HS-27A (cell line): ENCODE results near the gene FXR1.
"Not testable (repeated sequence)": the region's sequence is repeated elsewhere in the genome, so short reads cannot be mapped to it uniquely, and the experiment has no call there.

ENCODE experiments used
- DNase-seq: peaks from one replicate; pipeline ENCODE4 v3.0.0-alpha.2; 2012; ENCODE audit warnings: low read depth, missing footprints

Gene FXR1

DNA sequence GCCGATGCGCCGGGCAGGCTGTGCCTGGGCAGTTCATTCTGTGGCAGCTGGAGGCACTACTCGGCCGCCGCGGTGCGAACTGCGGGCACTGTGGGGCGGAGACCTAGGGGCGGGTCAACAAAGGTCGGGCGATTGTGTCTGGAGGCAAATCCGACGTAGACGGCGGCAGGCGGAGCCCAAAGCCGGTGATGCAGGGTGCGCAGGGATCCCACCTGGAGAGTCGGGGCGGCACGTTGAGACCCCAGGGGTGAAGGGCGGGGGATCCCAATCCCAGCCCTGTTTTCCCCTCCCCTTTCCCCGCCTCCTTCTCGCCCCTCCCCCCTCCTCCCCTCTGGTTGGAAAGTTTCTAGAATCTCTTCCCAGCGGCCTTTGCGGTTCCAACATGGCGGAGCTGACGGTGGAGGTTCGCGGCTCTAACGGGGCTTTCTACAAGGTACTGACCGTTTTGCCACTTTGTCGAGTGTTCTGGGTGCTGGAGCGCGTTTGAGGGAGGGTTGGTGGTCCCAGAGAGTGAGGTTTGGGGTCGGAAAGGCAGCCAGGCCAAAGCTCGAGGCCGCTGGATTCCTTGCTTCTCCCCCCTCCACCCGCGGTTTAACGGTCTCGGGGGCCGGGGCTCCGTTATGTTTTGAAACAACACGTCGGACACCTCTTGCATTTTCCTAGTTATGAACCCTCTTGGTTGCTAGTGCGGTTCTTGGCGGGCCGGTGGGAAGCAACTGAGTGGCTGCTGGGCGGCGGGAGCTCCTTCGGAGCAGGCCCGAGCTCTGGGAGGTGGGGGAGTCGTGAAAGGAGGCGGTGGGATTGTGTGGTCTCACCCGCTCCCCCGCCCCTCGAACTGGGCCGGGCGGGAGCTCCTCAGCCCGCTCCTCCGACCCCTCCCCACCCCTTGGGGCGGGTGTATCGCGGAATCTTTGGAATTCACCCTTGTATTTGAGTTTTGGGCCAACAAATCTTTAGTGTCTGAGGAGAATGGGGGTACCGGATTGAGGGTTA lies at the start of gene FXR1:
Gene FXR1, plus strand, starts transcription at position 367 of the 993 bp plus-strand sequence. Its CDS starts 16 bp downstream, at position 383.
- peak; percentile 59 for DNase-seq

DNA sequence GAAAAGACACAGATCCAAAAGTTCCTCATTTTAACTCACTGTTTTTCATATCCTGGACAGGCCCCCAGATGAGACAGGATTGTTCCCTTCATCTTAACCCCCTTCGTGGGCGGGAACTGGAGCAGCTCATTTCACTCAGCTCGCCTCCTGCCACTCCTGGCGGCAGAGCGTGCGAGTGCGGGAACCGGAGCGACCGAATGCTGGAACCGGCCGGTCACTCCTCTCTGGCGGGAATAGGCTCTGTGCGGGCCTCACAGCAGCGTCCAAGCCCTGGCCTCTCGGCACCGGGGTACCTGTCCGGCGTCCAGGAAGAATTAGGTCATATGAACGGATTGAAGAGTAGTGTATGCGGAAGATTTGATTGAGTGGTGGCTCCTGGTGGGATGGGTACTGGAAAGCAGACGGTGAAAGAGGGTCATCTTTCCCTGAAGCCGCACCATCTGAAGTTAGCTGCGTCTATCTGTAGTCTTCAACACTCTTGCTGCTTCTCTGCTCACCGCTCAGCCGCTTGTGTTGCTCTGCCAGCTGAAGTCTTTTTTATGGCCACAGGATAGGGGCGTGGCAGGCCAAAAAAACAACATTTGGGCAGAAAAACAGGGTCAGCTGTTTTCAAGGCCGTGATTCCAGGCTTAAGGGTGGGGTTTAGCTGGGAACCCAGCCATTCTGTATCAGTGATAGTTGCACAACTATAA lies 42.3 kb upstream of the FXR1 start:
- DNase-seq, result no peak

DNA sequence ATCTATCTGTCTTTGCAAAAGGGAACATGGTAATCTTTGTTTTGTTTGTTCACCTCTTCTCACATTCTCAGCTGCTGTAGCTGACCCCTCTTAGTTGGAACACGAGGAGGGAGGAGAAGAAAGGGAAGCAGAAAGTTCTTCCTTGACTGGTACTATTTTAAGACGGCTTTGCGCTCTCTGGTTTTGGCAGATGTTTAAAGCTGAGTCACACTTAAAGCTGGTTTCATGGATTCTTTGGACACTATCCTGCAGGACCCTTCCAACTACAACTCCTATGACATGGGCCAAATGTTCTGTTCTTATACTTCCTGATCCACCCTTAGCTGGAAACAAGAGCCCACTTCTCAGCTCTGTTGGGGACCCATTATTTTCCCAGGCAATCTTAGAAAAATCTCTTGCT lies 40.6 kb upstream of the FXR1 start:
- no peak for DNase-seq

DNA sequence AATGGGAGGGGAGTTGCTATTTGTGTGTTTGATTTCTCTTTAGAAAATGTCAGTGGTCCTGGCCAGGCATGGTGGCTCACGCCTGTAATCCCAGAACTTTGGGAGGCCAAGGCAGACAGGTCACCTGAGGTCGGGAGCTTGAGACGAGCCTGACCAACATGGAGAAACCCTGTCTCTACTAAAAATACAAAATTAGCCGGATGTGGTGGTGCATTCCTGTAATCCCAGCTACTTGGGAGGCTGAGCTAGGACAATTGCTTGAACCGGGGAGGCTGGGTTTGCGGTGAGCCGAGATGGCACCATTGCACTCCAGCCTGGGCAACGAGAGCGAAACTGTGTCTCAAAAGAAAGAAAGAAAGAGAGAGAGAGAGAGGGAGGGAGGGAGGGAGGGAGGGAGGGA lies 40.0 kb upstream of the FXR1 start:
- not testable (repeated sequence) for DNase-seq

DNA sequence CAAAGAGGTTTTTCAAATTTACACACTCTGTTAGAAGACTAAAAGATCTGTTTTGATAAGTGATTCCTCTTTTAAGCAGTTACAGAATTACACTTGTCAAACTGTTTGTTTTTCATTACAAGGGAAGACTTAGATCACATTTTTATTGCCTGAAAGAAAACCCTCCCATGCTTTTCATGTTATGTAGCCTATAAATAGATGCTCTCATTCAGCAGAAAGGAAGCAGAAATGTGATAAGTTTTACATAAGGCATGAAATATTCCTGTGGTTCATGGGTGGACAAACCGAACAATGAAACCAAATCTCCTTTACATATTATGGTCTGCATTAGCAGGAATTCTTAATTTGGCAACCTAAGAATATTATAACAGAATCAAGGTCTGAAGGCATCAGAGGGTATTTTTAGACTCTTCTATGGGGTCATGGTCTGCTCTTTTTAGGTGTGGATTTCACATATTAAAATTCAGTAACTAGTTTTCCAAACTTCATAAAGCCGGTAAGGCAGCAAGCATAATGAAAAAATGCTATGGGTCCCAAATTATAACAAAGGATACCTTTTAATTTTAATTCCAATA lies 37.3 kb upstream of the FXR1 start:
- DNase-seq, result no peak

DNA sequence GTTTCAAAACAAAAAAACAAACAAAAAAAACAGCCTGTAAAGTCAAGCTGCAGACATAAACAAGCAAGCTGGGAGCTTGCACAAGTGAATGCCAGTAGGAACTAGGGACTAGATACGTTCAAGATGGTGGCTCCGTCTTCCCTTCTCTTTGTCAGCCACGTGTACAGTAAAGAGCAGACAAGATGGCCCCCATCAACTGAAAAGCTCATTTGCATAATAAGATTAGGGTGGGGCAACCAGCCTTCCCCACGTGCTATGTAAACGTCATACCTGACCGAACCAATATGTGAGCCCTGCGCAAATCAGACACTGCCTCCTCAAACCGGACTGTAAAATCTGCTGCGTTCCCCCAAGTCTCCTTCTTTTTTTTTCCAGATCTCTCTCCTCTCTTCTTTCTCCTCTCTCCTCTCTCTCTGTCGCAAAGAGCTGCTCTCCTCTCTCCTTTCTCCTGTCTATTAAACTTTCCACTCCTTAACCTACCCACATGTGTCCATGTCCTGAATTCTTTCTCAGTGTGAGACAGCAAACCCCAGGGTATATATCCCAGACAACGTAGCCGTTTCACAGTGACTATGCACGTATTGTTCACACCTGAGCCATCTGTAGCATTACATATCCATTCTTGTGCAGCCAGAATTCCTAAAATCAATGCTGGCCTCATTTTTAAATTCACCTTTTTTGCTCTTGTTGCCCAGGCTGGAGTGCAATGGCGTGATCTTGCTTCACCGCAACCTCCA lies 31.2 kb upstream of the FXR1 start:
- DNase-seq, result peak; percentile 29

DNA sequence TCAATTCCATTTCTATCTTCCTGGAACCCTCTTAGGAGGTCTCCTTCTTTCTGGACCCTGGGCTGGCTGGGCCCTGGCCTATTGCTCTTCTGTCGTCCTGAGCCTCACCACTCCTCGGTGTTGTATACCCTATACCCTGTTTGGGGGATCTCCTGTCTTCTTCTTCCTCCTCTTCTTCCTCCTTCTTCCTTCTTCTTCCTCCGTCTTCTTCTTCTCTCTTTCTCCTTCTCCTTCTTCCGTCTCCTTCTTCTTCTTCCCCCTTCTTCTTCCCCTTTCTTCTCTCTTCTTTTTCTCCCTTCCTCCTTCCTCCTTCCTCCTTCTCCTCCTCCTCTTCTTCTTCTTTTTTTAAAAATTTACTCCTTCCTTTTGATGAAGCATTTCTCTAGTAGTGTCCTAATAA lies 30.4 kb upstream of the FXR1 start:
- no peak for DNase-seq

DNA sequence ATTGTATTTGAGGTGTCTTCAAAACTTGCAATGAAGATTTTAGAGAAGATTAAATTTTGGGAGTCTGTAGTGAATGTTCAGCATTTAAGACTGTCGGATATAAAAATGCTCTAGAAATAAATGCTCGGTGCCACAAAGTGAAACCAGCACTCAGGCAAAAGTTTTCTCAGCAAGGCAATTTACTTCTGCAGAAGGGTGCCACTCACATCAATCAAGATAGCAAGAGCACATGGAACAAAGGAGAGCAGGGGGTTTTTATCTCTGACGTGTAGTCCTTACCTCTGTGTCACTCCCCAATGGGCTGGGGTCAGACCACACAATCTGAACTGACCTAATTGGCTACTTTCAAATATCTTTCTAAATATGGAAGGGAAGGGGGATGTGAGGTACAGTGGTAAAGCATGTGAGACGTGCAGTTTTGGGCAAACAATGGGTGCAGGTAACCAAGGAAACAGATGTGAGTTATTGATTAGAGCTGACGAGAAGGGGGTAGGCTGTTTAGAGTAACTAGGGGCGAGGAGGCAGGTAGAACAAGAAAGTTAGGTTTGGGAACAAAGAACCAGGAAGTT lies 23.4 kb upstream of the FXR1 start:
- no peak for DNase-seq

DNA sequence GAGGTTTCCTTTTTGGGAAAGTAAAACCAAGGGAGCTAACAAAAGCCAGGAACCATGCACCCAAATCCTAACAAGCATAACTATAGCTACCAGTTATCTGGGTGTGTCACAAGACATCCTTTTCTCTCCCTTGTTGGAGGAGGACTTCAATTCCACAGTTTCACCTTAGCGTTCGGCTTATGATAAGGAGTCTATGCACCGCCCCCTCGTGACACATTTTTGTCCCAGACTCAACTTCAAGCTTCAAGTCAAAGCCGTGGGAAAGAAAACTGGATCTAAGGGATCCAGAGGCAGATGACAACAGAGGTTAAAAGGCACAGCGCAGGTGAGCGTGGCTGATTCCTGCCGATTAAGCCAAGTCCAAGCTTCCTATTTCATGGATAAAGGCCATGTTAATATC lies 13.9 kb upstream of the FXR1 start:
- DNase-seq, result no peak

DNA sequence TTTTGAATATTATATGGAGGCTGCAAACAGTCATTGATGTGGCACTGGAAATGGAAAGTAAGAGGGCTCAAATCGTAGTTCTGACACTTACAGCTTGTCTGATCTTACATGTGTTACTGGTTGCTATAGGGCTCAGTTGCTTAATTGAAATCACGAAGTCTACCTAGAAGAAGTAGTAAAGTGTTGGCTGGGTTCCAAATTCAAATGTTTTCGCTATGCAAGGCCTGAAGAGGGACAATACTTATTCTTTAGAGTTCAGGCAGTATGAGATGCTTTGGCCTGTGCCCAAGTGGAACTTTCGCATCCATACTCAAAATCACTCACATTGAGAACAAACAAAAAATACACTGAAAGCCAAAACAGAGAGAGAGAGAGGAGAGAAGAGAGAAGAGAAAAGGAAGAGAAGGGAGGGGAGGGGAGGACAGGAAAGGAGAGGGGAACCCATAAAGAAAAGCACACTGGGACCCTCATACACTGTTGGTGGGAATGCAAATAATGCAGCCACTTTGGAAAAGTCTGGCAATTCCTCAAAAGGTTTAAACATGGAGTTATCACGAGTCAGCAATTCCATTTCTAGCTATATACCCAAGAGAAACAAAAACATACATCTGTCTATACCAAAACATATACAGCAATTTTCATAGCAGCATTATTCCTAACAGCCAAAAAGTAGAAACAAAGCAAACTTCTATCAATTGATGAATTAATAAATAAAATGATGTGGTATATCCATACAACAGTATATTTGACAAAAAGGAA lies 2.9 kb upstream of the FXR1 start:
- no peak for DNase-seq

DNA sequence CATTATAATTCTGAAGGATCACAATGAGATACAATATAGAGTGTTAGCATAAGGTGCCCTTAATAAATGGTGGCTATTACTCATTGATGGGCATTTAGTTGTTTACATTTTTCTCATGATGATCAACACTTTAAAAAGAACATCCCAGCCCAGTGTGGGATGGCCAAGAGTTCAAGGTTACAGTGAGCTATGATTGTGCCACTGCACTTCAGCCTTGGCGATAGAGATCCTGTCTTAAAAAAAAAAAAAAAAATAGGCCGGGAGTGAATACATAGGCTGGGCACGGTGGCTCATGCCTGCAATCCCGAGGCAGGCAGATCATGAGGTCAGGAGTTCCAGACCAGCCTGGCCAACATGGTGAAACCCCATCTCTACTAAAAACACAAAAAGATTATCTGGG lies 1.6 kb upstream of the FXR1 start:
- no peak for DNase-seq

DNA sequence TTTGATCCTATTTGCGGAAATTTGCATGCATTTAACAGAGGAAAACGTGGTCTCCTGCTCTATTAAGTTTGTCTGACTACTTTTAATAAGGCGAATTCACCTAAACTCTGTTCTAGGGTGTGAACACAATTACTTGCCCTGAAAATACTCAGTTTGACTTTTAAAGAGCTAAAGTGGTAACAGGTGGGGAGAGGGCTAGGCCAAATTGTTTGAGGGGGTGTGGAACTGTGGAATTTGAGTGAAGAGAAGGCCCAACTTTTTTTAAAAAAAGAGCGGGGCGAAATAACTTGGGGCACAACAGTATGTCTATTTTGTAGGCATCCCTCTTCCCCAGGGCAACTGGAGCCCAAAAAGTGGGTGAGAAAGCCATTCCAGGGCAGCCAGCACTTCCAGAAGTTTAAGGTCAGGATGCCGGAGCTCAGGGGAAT lies 580 bp upstream of the FXR1 start:
- DNase-seq, result no peak

DNA sequence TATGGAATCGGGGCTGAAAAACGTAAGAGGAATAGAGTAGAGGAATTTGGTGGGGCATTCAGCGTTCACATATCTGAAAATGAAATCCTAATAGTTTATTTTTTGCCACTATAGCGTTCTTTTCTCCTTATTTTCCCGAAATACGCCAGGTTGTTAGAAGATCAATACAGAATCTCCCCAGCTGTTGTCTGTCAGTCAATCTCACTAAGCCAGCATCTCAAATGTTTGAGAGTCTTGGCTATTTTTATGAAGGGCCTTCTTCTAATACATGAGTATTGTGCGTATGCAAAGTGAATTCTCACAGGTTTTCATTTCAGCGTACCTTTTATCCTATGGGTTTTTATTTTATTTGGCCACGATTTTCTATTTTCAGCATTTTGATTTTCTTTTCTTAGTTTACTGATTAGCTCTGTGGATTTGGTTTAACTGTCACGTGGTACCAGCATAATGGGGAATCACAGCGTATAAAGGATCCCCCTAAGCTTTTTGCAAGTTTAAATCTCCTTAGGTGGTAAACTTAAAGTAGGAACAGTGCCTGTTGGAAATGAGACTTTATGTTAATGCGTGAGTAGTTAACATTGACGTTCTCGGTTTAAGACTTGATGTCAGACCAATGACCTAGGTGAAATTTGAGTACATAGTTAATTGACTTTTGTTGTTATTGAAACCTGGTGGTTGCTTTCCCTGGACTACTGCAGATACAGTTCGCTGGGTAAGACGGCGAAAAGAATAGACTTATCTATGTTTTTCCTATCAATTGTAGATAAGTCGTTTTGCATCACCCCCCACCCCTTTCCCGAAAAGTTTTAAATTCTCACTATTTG lies 1.3 kb downstream of the FXR1 start:
- DNase-seq, result no peak

DNA sequence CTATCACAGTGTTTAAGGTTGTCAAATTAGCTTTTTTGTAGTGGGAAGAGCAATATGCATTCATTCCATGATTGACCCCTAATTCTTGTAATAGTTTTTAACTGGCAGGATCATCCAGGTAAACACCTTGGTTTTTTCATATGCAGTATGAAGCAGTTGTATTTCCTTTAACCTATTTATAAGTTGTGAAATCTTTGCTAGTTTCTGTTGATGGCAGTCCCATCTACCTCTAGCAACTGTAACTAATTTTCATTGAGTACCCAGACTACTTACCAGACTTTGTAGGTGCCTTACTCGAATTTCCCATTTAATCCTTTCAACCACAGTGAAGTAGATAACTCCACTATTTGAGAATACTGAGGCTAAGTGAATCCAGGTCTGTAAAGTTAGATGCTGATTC lies 6.1 kb downstream of the FXR1 start:
- DNase-seq, result no peak

DNA sequence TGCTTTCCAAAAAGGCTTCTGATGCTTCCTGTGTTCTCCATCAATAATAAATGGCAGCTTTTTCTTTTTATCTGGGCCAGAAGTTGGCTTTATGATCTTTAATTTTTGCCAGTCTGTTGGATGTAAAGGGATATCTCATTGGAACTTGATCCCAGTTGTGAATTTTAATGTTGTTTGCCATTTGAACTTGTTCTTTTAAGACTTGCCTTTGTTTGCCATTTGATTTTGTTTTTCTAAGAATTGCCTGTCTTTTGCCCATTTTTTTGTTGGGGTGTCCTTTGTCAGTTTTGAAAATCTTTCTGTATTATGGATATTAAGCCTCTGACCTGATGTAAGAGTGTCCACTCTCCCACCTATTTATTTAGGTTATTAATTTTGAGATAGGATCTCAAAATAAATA lies 9.8 kb downstream of the FXR1 start:
- DNase-seq, result no peak

DNA sequence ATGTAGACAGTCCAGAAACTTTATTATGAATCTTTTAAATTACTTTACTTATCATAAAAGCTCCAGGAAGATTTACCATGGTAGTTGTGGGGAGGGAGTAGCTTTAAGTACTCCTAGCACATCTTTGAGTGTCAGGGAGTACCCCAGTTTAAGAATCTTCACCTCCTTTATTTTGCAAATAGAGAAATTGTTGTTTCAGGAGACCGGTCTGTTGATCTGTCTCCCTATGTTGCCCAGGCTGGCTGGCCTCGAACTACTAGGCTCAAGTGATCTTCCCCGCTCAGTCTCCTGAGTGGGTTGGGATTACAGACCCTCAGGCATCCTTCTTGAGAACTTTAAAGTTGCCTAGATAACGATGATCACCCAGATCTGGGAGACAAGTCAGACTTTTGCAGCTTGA lies 11.1 kb downstream of the FXR1 start:
- DNase-seq, result no peak

DNA sequence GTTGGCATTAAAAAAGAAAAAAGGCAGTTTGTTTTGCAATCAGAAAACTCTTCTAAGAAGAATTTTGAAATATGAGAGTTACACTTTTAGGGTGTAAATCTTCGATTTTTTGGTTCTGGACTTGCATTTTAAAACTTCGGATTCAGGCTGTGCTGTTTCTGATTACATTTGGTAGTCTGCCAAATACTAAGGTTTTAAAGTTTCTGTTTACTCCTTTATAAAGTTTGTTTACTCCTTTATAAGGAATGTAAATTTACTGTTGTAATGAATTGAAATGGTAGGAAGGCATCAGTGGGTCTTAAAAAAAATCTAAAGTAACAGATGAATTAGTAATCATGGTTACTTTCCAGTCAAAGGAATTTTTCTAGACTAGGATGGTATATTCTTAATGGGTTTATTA lies 14.1 kb downstream of the FXR1 start:
- no peak for DNase-seq

DNA sequence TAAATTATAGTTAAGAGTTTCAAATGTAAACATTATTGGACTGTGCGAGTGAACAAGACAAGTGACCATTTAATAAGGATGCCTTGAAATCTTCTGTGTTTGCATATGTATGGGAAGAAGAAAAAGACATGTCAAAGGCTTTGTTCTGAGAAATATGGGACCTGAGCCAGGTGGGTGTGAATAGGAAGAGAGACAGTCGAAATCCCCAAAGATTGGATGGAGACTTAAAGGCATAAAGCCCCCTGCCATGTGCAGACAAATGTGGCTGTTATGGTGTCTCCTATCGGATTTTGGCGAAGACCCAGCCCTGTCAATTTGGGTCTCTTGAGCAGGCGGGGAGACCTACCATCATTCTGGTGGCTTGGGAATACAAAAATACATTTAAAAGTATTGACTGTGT lies 16.9 kb downstream of the FXR1 start:
- no peak for DNase-seq

DNA sequence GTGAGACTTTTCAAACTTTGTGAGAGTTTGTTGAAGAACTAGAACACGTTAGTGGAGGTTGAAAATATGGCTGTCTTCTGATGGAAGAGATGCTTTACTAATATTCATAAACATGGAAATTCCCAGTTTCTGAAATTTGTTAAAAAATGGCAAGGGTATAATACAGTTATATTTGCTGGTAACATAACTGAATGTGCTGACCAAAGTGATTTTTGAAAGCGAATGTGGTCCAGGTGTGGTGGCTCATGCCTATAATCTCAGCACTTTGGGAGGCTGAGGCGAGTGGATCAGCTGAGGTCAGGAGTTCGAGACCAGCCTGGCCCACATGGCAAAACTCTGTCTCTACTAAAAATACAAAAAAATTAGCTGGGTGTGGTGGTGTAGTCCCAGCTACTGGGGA lies 18.1 kb downstream of the FXR1 start:
- no peak for DNase-seq

DNA sequence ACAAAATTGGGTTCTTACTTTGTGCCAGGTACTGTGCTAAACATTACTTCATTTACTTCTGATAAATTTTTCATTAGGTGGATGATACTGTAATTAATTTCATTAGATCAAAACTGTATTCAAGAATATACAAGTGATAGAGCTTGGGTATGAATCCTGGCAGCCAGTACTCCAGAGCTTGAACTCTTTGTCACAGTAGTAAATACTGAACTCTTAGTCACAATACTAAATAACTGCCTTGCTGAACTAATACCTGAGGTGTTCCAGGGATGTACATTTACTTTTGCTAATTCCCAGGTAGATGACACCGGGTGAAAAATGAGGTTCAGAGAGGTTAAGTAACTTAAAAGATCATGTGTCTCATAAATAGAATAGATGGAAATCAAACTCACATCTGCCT lies 20.3 kb downstream of the FXR1 start:
- DNase-seq, result no peak
